HEK293 (cell line): ENCODE measurements around the gene EXOC1.

Experiments
- CTCF ChIA-PET: fragments of 350-600 bp; formaldehyde crosslinking; extraction: SDS; loops from one replicate; lab custom pipeline; 2021; ENCODE audit warnings: antibody characterized with exemption; lab: Yijun Ruan, JAX
- POLR2A ChIA-PET: fragments of 300-600 bp; formaldehyde crosslinking; extraction: SDS; loops from one replicate; lab custom pipeline; 2020; ENCODE audit warnings: antibody characterized with exemption, inconsistent platforms; lab: Yijun Ruan, JAX
- H3K27ac ChIP-seq: fragments of 200-500 bp; sonication (Bioruptor generic); 2 replicates; pipeline ENCODE4 v1.5.1; 2014; ENCODE audit warnings: low read depth, low read length, control low read depth, inconsistent platforms; ENCODE audit errors: extremely low read depth
- H3K36me3 ChIP-seq, 2 experiments: fragments of 200-500 bp in 1 of 2; sonication (Bioruptor generic) in 1 of 2; 1 replicate in 1 of 2; 2 replicates in 1 of 2; pipeline ENCODE4 v1.5.1; 2014 to 2017; ENCODE audit warnings: inconsistent platforms in 2 of 2, low read length in 2 of 2; ENCODE audit not compliant: control insufficient read depth in 2 of 2, insufficient read depth in 1 of 2
- H3K4me1 ChIP-seq: fragments of 200-500 bp; sonication (Bioruptor generic); 2 replicates; pipeline ENCODE4 v1.5.1; 2014; ENCODE audit warnings: mild to moderate bottlenecking, low read length, inconsistent platforms; ENCODE audit not compliant: control insufficient read depth, insufficient read depth
- H3K4me3 ChIP-seq: 2 replicates; pipeline ENCODE4 v1.5.1; 2011; ENCODE audit warnings: low read depth, mild to moderate bottlenecking, control low read depth, low read length, moderate library complexity
- H3K9me3 ChIP-seq: fragments of 200-500 bp; sonication (Bioruptor generic); 2 replicates; pipeline ENCODE4 v1.5.1; 2014; ENCODE audit warnings: low read depth, low read length, inconsistent platforms; ENCODE audit not compliant: control insufficient read depth, insufficient read depth
- GLIS2 ChIP-seq: fragments of 450-650 bp; formaldehyde crosslinking; IDR thresholded peaks from 2 replicates; pipeline ENCODE4 v1.5.1; 2016; ENCODE audit warnings: missing biosample characterization, missing genetic modification characterization
- SCRT1 ChIP-seq: fragments of 450-650 bp; formaldehyde crosslinking; IDR thresholded peaks from 2 replicates; pipeline ENCODE4 v1.5.1; 2016; ENCODE audit warnings: missing biosample characterization, missing genetic modification characterization, borderline replicate concordance
- TCF7L2 ChIP-seq: IDR thresholded peaks from 2 replicates; pipeline ENCODE4 v1.6.1; 2011; ENCODE audit warnings: low read depth, mild to moderate bottlenecking, inconsistent platforms, low read length, moderate library complexity, borderline replicate concordance
- ZFP37 ChIP-seq: fragments of 450-650 bp; formaldehyde crosslinking; IDR thresholded peaks from 2 replicates; pipeline ENCODE4 v1.5.1; 2016; ENCODE audit warnings: missing biosample characterization, missing genetic modification characterization
- ZNF19 ChIP-seq: fragments of 450-650 bp; formaldehyde crosslinking; IDR thresholded peaks from 2 replicates; pipeline ENCODE4; 2016; ENCODE audit warnings: missing biosample characterization, missing genetic modification characterization, low read depth
- ZNF335 ChIP-seq: fragments of 450-650 bp; formaldehyde crosslinking; conservative IDR thresholded peaks from 2 replicates; pipeline ENCODE4 v1.5.1; 2016; ENCODE audit warnings: missing biosample characterization, missing genetic modification characterization
- ZNF513 ChIP-seq: fragments of 450-650 bp; IDR thresholded peaks from 2 replicates; pipeline ENCODE4 v1.5.1; 2018; ENCODE audit warnings: missing biosample characterization, missing genetic modification characterization
- ZNF626 ChIP-seq: fragments of 450-650 bp; sonication (Bioruptor Pico); formaldehyde crosslinking; IDR thresholded peaks from 2 replicates; pipeline ENCODE4 v1.5.1; 2018; ENCODE audit warnings: missing biosample characterization, missing genetic modification characterization, inconsistent platforms
- ZNF629 ChIP-seq: fragments of 450-650 bp; formaldehyde crosslinking; IDR thresholded peaks from 2 replicates; pipeline ENCODE4 v1.5.1; 2017; ENCODE audit warnings: missing biosample characterization, missing genetic modification characterization
- ZNF76 ChIP-seq: fragments of 450-650 bp; formaldehyde crosslinking; IDR thresholded peaks from 2 replicates; pipeline ENCODE4; 2016; ENCODE audit warnings: low read depth, missing biosample characterization, missing genetic modification characterization, borderline replicate concordance
- TF ChIP-seq, protein P1 (sequence below): fragments of 450-650 bp; formaldehyde crosslinking; IDR thresholded peaks from 2 replicates; pipeline ENCODE4 v1.5.1; 2016; ENCODE audit warnings: missing biosample characterization, missing genetic modification characterization
- TF ChIP-seq, protein P2 (sequence below): fragments of 450-650 bp; formaldehyde crosslinking; IDR thresholded peaks from 2 replicates; pipeline ENCODE4 v1.5.1; 2017; ENCODE audit warnings: missing biosample characterization, missing genetic modification characterization

EXOC1 gene

DNA sequence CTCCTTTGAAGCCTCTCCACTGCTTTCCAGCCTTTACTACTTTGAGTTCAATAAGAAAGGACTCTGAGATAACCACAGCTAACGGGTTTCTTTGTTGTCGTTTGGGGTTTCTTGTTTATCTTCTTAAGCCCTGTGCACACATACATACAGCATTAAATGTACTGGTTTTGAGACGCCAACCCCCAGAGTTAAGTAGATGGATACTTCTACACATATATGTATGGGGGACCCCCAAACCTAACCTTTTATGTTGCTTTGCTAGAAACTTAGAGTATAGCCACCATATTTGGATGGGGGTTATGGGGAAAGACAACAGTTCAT lies 96.0 kb downstream of the EXOC1 start:
- peaks cover 4% of the 10 kb centered on the region; the same call in 1 of the 2 replicates for H3K4me1 ChIP-seq
- CTCF ChIA-PET: interaction anchor here (0.6 to 2.3 kb wide), 11 partner anchors 8 to 967 kb away, joined by 3 to 21 read pairs (median 4); no protein-coding TSS in a partner anchor

GRCh38 chr4:55951191-55951922 lies 97.9 kb downstream of the EXOC1 start:
- TF ChIP-seq GLIS2 (tag by site-specific recombination) (no peak), SCRT1 (no peak), ZNF76 (tag by site-specific recombination) (no peak), ZNF335 (tag by site-specific recombination) (no peak), ZNF629 (tag by site-specific recombination) (no peak), ZNF626 (tag by site-specific recombination) (no peak), TCF7L2 (no peak)
- TF ChIP-seq, protein P1, sequence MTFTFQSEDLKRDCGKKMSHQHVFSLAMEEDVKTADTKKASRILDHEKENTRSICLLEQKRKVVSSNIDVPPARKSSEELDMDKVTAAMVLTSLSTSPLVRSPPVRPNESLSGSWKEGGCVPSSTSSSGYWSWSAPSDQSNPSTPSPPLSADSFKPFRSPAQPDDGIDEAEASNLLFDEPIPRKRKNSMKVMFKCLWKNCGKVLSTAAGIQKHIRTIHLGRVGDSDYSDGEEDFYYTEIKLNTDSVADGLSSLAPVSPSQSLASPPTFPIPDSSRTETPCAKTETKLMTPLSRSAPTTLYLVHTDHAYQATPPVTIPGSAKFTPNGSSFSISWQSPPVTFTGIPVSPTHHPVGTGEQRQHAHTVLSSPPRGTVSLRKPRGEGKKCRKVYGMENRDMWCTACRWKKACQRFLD (tag by site-specific recombination): no peak
- TF ChIP-seq, protein P2, sequence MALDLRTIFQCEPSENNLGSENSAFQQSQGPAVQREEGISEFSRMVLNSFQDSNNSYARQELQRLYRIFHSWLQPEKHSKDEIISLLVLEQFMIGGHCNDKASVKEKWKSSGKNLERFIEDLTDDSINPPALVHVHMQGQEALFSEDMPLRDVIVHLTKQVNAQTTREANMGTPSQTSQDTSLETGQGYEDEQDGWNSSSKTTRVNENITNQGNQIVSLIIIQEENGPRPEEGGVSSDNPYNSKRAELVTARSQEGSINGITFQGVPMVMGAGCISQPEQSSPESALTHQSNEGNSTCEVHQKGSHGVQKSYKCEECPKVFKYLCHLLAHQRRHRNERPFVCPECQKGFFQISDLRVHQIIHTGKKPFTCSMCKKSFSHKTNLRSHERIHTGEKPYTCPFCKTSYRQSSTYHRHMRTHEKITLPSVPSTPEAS (tag by site-specific recombination): no peak
- TF ChIP-seq, all 188 proteins: peak for 0
- Histone ChIP-seq H3K27ac (no peak overlapping the region), H3K36me3 (peaks cover 5 to 41% of the 10 kb centered on the region in 2 experiments; a peak in 2 of 3 replicates), H3K4me1 (peaks cover 4% of the 10 kb centered on the region; the same call in 1 of the 2 replicates), H3K9me3 (no peaks in the 10 kb centered on the region), H3K4me3 (no peak overlapping the region)
- CTCF ChIA-PET: interaction anchor here (0.7 kb wide), 1 partner anchor 27 kb away, joined by 5 read pairs; no protein-coding TSS in a partner anchor
- POLR2A ChIA-PET: no interaction called here

More for the DNA sequence above, 96.0 kb downstream of the EXOC1 start:
- peaks cover 4 to 22% of the 10 kb centered on the region in 2 experiments; a peak in 1 of 3 replicates for H3K36me3 ChIP-seq
- H3K9me3 ChIP-seq: no peaks in the 10 kb centered on the region
- H3K4me3 ChIP-seq: peak overlapping the region; percentile 96
- H3K27ac ChIP-seq: peak overlapping the region; percentile 85
- TF ChIP-seq ZFP37 (tag by site-specific recombination): no peak
- TF ChIP-seq ZNF513: no peak
- no peak for TF ChIP-seq ZNF19 (tag by site-specific recombination)
- POLR2A ChIA-PET: interaction anchor here (0.6 to 0.9 kb wide), 4 partner anchors 119 to 584 kb away, joined by 3 to 7 read pairs (median 4); partner anchors contain the start of gene AASDH
